ENCODE data around the gene ABHD4.

DNA sequence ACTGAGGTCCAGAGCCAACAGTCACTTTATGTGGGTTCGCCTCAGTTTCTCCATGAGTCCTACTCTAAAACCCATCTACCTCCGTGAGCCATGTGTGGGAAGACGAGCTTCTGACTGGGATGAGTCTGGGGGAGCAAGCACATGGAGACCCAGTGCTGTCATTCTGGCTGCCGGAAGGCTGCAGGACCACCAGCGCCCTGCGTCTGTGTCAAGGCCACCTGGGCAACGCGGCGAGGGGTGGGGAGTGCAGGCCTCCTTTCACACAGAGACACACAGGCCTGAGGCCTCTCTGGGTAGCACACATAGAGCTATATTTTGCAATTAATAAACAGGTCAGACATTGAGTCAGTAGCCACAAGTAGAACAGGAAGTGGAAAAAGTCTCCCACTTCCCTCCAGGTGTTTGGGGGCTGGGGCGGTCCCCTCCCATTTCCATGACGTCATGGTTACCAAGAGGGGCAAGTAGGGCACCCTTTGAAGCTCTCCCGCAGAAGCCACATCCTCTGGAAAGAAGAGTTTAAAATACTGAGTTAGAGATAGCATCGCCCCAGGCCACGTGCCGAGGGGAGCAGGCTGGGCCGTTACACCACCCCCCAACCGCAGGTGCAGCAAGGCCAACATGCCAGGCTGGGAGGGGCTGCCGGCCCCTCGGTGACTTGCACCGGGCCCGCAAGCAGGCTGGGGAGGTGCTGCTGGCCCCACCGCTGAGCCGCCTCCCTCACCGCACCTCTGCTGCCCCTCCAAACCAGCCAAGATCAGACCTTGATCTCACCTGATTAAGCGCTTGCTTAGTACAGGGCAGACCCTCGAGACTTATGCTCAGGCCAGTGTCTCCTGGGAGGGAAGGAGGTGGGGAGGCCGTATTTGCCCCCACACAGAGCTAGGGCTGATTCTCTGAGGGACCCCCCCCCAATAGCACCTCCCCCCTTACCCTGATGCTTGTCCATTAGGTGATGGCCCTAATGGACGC is 41.8 kb upstream of the ABHD4 start:
- TF ChIP-seq, protein P1, sequence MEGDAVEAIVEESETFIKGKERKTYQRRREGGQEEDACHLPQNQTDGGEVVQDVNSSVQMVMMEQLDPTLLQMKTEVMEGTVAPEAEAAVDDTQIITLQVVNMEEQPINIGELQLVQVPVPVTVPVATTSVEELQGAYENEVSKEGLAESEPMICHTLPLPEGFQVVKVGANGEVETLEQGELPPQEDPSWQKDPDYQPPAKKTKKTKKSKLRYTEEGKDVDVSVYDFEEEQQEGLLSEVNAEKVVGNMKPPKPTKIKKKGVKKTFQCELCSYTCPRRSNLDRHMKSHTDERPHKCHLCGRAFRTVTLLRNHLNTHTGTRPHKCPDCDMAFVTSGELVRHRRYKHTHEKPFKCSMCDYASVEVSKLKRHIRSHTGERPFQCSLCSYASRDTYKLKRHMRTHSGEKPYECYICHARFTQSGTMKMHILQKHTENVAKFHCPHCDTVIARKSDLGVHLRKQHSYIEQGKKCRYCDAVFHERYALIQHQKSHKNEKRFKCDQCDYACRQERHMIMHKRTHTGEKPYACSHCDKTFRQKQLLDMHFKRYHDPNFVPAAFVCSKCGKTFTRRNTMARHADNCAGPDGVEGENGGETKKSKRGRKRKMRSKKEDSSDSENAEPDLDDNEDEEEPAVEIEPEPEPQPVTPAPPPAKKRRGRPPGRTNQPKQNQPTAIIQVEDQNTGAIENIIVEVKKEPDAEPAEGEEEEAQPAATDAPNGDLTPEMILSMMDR (conservative IDR thresholded peaks at IDR 0.05; ENCODE audit: low read depth, low read length), result no peak
- TF ChIP-seq RAD21 (IDR thresholded peaks at IDR 0.05; ENCODE audit: low read length) (no peak), POLR2A (IDR thresholded peaks at IDR 0.05; ENCODE audit: low read depth, low read length) (no peak)
